ES-I3 (cell line): ENCODE results near the gene GTF3C5.
"Not testable (repeated sequence)": the region's sequence is repeated elsewhere in the genome, so short reads cannot be mapped to it uniquely, and the experiment has no call there.

Experiments used
- H3K36me3 ChIP-seq: 2 replicates; pipeline ENCODE4 v1.6.1; 2013; ENCODE audit warnings: mild to moderate bottlenecking, low read length, control low read depth, moderate library complexity; ENCODE audit not compliant: insufficient read depth
- H3K4me1 ChIP-seq: 2 replicates; pipeline ENCODE4 v1.6.1; 2013; ENCODE audit warnings: mild to moderate bottlenecking, control low read depth, low read length; ENCODE audit not compliant: insufficient read depth
- H3K9ac ChIP-seq: 2 replicates; pipeline ENCODE4 v1.6.1; 2013; ENCODE audit warnings: low read depth, mild to moderate bottlenecking, low read length, moderate library complexity
- H3K9me3 ChIP-seq: 2 replicates; pipeline ENCODE4 v1.6.1; 2013; ENCODE audit warnings: mild to moderate bottlenecking, low read length, moderate library complexity; ENCODE audit not compliant: control insufficient read depth, insufficient read depth

Gene GTF3C5

GRCh38 chr9:133070985-133071384 lies 40.2 kb downstream of the GTF3C5 start:
- not testable (repeated sequence) for H3K36me3 ChIP-seq, H3K9ac ChIP-seq, H3K9me3 ChIP-seq, H3K4me1 ChIP-seq

DNA sequence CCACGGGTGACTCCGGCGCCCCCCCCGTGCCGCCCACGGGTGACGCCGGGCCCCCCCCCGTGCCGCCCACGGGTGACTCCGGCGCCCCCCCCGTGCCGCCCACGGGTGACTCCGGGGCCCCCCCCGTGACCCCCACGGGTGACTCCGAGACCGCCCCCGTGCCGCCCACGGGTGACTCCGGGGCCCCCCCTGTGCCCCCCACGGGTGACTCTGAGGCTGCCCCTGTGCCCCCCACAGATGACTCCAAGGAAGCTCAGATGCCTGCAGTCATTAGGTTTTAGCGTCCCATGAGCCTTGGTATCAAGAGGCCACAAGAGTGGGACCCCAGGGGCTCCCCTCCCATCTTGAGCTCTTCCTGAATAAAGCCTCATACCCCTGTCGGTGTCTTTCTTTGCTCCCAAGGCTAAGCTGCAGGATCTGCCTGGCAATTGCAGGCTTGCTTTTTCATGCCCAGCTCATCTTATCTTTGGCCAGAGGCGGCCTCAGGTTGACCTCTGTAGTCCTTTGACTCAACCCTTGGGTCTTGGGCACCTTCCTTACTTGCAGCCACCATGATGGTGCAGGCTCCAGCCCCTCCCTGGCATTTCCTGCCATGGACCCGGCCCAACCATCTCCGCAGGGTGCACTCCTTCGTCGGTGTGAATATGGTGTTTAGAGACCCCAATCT lies 40.8 kb downstream of the GTF3C5 start:
- Histone ChIP-seq H3K4me1 (no peaks in the 10 kb centered on the region), H3K9me3 (no peaks in the 10 kb centered on the region), H3K36me3 (no peaks in the 10 kb centered on the region), H3K9ac (no peak overlapping the region)

DNA sequence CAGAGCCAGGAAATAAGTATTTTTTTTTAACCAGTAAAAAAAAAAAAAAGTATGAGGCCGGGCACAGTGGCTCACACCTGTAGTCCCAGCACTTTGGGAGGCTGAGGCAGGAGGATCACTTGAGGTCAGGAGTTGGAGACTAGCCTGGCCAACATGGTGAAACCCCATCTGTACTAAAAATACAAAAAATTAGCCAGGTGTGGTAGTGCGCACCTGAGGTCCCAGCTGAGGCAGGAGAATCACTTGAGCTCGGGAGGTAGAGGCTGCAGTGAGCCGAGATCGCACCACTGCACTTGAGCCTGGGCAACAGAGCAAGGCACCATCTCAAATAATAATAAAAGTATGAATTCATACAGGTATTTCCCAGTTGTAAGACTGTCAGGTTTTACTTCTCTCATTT lies 41.4 kb downstream of the GTF3C5 start:
- H3K36me3 ChIP-seq, H3K9me3 ChIP-seq, H3K9ac ChIP-seq, H3K4me1 ChIP-seq: not testable (repeated sequence)

DNA sequence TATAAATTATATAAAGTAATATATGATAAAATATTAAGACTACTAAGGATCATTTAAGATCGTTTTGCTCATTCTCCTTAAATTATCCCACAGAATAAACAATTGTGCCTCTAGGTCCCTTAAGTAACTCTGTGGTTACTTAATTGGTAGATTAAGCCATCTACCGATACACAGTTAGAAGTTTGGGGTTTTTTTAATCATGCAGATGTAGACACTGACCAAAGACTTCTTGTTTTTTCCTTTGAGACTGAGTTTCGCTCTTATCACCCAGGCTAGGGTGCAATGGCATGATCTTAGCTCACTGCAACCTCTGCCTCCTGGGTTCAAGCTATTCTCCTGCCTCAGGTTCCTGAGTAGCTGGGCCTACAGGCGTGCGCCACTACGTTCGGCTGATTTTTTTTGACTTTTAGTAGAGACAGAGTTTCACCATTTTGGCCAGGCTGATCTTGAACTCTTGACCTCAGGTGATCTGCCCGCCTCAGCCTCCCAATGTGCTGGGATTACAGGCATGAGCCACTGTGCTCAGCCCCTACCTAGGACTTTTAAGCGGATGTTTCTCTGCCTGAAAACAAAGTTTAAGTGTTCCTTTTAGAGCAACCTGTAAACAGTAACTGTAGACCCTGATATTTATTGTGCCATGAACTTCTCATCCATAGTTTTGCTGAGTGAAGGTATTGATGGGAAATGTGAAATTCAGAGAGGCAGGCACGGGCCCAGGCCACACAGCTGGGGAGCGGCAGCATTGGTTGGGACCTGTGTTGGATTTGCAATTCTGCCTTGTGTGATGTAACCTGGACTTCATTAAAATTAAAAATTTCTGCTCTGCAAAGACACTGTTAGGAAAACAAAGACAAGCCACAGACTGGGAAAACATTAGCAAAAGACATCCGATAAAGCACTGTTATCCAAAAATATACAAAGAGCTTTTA lies 42.6 kb downstream of the GTF3C5 start:
- H3K4me1 ChIP-seq = no peaks in the 10 kb centered on the region
- H3K9me3 ChIP-seq = no peaks in the 10 kb centered on the region
- H3K36me3 ChIP-seq = no peaks in the 10 kb centered on the region
- H3K9ac ChIP-seq = no peak overlapping the region

DNA sequence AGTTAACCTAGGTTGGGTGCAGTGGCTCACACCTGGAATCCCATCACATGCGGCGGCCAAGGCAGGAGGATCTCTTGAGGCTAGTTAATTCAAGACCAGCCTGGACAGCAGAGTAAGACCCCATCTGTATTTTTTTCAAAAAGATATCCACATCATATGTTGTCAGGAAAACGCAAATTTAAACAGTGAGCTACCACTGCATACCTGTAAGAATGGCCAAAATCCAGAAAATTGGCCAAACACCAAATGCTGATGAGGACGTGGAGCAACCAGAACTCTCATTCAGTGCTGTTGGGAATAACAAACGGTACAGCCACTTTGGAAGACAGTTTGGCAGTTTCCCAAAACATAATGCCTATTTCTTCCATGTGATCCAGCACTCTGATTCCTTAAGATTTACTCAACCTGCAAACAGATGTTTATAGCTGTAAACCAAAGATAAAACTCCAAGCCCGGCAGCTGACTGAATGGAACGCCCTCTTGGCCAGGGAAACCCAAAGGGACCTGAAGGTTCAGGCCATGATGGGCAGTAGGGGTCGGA lies 43.4 kb downstream of the GTF3C5 start:
- no peak overlapping the region for H3K9ac ChIP-seq
- no peaks in the 10 kb centered on the region for H3K36me3 ChIP-seq
- no peaks in the 10 kb centered on the region for H3K4me1 ChIP-seq
- no peaks in the 10 kb centered on the region for H3K9me3 ChIP-seq

- Histone ChIP-seq H3K9ac (no peak overlapping the region), H3K36me3 (no peaks in the 10 kb centered on the region), H3K4me1 (peaks cover 11% of the 10 kb centered on the region; the same call in 1 of the 2 replicates), H3K9me3 (no peaks in the 10 kb centered on the region)
Observed at GRCh38 chr9:133075925-133076630, 45.3 kb downstream of the GTF3C5 start.

GRCh38 chr9:133076691-133077090 lies 45.9 kb downstream of the GTF3C5 start:
- Histone ChIP-seq H3K9ac (no peak overlapping the region), H3K4me1 (peaks cover 12% of the 10 kb centered on the region; the same call in 1 of the 2 replicates), H3K9me3 (no peaks in the 10 kb centered on the region), H3K36me3 (no peaks in the 10 kb centered on the region)

DNA sequence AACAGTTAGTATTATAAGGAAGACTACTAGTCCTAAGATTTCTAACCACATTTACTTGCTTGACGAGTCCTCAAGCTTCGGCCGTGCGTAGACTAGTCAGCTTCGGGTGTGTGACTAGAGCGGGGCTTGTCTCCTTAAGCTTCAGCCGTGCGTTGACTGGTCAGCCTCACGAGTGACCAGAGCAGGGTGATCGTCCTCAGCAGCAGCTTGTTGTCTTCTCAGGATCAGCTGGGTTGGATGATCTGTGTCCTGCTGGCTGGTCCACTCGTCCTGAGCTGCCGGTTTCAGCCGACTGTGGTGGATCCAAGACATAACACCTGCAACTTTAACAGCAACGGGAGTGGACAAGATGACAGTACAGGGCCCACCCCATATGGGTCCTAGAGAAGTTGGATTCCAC lies 47.7 kb downstream of the GTF3C5 start:
- no peaks in the 10 kb centered on the region for H3K36me3 ChIP-seq
- H3K9me3 ChIP-seq = no peaks in the 10 kb centered on the region

DNA sequence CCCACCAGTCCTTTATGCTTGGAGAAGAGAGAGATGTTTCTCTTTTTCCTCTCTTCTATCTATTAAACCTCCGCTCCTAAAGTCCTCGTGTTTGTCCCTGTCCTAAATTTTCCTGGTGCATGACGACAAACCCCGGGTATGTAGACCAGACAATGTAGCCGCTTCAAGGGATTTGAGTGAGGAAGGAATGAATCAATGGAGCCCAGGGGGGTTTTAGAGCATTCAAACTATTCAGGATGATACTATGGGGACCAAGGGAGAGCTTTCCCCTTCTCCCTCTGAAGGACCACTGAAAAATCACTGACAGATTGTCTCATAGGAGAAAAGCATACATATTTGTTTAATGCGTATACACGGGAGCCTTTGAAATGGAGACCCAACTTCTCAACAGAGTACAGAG lies 49.4 kb downstream of the GTF3C5 start:
- Histone ChIP-seq H3K4me1 (peaks cover 12% of the 10 kb centered on the region; the same call in 1 of the 2 replicates), H3K9ac (no peak overlapping the region), H3K9me3 (no peaks in the 10 kb centered on the region), H3K36me3 (no peaks in the 10 kb centered on the region)

More for the DNA sequence above, 47.7 kb downstream of the GTF3C5 start:
- Histone ChIP-seq H3K9ac (no peak overlapping the region), H3K4me1 (peaks cover 12% of the 10 kb centered on the region; the same call in 1 of the 2 replicates)

DNA sequence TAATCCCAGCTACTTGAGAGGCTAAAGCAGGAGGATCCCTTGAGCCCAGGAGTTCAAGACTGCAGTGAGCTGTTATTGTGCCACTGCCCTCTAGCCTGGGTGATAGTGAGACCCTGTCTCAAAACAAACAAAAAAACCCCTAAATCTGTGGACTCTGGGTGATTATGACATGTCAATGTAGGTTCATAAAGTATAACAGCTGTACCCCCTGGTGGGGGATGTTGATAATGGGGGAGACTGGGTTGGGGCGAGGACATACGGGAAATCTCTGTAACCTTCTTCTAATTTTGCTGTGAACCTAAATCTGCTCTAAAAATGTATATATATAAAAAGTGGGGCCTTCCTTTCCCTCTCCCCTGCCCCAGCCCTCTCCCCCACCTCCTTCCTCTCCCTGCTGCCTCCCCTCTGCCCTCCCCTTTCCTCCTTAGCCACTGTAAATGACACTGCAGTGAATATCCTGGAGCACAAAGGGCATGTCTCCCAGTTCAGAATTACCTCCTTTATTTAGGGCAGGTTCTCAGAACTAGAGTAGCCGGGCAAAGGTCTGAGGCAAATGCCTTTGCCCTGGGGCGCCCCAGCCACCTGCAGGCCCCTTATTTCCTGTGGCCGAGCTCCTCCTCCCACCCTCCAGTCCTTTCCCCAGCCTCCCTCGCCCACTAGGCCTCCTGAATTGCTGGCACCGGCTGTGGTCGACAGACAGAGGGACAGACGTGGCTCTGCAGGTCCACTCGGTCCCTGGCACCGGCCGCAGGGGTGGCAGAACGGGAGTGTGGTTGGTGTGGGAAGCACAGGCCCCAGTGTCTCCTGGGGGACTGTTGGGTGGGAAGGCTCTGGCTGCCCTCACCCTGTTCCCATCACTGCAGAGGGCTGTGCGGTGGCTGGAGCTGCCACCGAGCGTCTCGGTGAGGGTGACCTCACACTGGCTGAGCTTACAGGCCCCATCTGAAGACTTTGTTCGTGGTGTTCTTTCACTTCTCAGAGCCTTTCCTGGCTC lies 50.3 kb downstream of the GTF3C5 start:
- H3K9ac ChIP-seq, H3K36me3 ChIP-seq, H3K9me3 ChIP-seq: not testable (repeated sequence)
- H3K4me1 ChIP-seq = peaks cover 12% of the 10 kb centered on the region; the same call in 1 of the 2 replicates

DNA sequence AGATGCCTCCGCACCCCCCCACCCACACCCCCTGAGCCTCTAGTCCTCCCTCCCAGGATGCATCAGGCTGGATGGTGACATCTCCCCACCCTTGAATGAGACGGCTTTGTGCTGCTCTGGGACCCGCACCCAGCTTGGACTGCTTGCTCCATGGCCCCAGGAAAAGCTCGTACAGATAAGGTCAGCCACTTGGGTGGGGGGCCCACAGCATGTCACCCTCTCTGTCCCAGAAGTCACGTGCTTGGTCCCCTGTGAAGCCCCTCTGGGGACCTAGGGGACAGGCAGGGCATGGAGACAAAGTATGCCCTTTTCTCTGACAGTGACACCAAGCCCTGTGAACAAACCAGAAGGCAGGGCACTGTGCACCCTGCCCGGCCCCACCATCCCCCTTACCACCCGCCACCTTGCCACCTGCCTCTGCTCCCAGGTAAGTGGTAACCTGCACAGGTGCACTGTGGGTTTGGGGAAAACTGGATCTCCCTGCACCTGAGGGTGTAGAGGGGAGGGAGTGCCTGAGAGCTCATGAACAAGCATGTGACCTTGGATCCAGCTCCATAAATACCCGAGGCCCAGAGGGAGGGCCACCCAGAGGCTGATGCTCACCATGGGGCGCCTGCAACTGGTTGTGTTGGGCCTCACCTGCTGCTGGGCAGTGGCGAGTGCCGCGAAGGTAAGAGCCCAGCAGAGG lies 51.3 kb downstream of the GTF3C5 start:
- H3K4me1 ChIP-seq = peaks cover 12% of the 10 kb centered on the region; the same call in 1 of the 2 replicates
- not testable (repeated sequence) for H3K36me3 ChIP-seq, H3K9ac ChIP-seq, H3K9me3 ChIP-seq

DNA sequence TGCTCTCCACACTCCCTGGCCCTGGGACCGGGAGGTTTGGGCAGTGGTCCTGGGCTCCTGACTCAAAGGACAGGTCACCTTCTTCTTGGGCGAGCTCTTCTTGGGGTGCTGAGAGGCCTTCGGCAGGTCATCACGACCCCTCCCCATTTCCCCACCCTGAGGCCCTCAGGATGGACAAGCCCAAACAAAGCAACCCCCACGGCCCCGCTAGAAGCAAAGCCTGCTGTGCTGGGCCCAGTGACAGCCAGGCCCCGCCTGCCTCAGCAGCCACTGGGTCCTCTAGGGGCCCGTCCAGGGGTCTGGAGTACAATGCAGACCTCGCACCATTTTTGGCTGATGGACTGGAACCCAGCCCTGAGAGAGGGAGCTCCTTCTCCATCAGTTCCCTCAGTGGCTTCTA lies 52.9 kb downstream of the GTF3C5 start:
- H3K36me3 ChIP-seq, H3K9ac ChIP-seq, H3K9me3 ChIP-seq: not testable (repeated sequence)
- H3K4me1 ChIP-seq = peaks cover 12% of the 10 kb centered on the region; the same call in 1 of the 2 replicates

GRCh38 chr9:133086212-133086860 lies 55.5 kb downstream of the GTF3C5 start:
- H3K9ac ChIP-seq, H3K9me3 ChIP-seq, H3K4me1 ChIP-seq, H3K36me3 ChIP-seq: not testable (repeated sequence)
